C4-2B (cell line): ENCODE measurements around the gene HNRNPH1.

Experiments used
- H3K27ac ChIP-seq: fragments of 450-650 bp; 2 replicates; pipeline ENCODE4 v1.5.1; 2017
- CTCF ChIP-seq: fragments of 450-650 bp; conservative IDR thresholded peaks from 2 replicates; pipeline ENCODE4 v1.5.1; 2017; ENCODE audit warnings: mild to moderate bottlenecking
- ZFX ChIP-seq: fragments of 450-650 bp; IDR thresholded peaks from 2 replicates; pipeline ENCODE4 v1.6.1; 2017

HNRNPH1 gene

GRCh38 chr5:179606071-179606909 lies 17.2 kb downstream of the HNRNPH1 start:
- TF ChIP-seq ZFX, result no peak
- TF ChIP-seq CTCF, result no peak

GRCh38 chr5:179605026-179605833 lies 18.2 kb downstream of the HNRNPH1 start:
- TF ChIP-seq CTCF, result no peak
- TF ChIP-seq ZFX, result no peak
- H3K27ac ChIP-seq, result no peak overlapping the region

More at GRCh38 chr5:179606071-179606909, 17.2 kb downstream of the HNRNPH1 start:
- H3K27ac ChIP-seq, result no peak overlapping the region

GRCh38 chr5:179603308-179603707 lies 20.2 kb downstream of the HNRNPH1 start:
- H3K27ac ChIP-seq, result no peak overlapping the region
- TF ChIP-seq CTCF, result no peak
- TF ChIP-seq ZFX, result no peak

GRCh38 chr5:179601871-179602625 lies 21.4 kb downstream of the HNRNPH1 start:
- no peak overlapping the region for H3K27ac ChIP-seq
- TF ChIP-seq ZFX (no peak), CTCF (no peak)

- TF ChIP-seq CTCF (no peak), ZFX (no peak)
Measured at GRCh38 chr5:179599973-179600372, 23.5 kb downstream of the HNRNPH1 start.

GRCh38 chr5:179599566-179599965 lies 23.9 kb downstream of the HNRNPH1 start:
- H3K27ac ChIP-seq, result no peak overlapping the region
- no peak for TF ChIP-seq CTCF
- TF ChIP-seq ZFX, result no peak

More at GRCh38 chr5:179599973-179600372, 23.5 kb downstream of the HNRNPH1 start:
- H3K27ac ChIP-seq, result no peak overlapping the region
